ENCODE results near the gene MST1.

The MST1 gene

DNA sequence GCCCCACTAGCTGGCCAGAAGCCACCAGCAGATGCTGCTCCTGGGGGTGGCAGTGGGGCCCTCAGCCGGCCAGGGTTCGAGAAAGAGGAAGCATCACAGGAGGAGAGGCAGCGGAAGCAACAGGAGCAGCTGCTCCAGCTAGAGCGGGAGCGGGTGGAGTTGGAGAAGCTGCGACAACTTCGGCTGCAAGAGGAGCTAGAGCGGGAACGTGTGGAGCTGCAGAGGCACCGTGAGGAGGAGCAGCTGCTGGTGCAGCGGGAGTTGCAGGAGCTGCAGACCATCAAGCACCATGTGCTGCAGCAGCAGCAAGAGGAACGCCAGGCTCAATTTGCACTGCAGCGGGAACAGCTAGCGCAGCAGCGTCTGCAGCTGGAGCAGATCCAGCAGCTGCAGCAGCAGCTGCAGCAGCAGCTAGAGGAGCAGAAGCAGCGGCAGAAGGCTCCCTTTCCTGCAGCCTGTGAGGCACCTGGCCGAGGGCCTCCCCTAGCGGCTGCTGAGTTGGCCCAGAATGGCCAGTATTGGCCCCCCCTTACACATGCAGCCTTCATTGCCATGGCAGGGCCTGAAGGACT, 32.6 kb downstream of the MST1 start:
- no peak for DNase-seq (ENCODE audit: low read depth in 2 of 2)

GRCh38 chr3:49655731-49656285, 33.5 kb downstream of the MST1 start:
- no peak for DNase-seq (ENCODE audit: low read depth in 2 of 2)

GRCh38 chr3:49654955-49655556, 34.2 kb downstream of the MST1 start:
- DNase-seq (ENCODE audit: low read depth in 2 of 2) = no peak

DNA sequence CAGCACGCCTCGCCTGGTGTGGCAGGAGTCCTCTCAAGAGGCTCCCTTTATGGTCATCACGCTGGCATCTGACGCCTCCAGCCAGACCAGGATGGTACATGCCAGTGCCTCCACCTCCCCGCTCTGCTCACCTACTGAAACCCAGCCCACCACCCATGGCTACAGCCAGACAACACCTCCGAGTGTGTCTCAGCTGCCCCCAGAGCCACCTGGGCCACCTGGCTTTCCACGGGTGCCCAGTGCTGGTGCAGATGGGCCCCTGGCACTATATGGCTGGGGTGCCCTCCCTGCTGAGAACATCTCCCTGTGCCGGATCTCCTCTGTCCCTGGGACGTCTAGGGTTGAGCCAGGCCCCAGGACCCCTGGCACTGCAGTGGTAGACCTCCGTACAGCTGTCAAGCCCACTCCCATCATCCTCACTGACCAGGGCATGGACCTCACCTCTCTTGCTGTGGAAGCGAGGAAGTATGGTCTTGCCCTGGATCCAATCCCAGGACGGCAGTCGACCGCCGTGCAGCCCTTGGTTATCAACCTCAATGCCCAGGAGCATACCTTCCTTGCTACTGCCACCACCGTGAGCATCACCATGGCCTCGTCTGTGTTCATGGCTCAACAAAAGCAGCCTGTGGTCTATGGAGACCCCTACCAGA, 35.0 kb downstream of the MST1 start:
- no peak for DNase-seq (ENCODE audit: low read depth in 2 of 2)

GRCh38 chr3:49653621-49654020, 35.7 kb downstream of the MST1 start:
- DNase-seq (ENCODE audit: low read depth in 2 of 2) = no peak

DNA sequence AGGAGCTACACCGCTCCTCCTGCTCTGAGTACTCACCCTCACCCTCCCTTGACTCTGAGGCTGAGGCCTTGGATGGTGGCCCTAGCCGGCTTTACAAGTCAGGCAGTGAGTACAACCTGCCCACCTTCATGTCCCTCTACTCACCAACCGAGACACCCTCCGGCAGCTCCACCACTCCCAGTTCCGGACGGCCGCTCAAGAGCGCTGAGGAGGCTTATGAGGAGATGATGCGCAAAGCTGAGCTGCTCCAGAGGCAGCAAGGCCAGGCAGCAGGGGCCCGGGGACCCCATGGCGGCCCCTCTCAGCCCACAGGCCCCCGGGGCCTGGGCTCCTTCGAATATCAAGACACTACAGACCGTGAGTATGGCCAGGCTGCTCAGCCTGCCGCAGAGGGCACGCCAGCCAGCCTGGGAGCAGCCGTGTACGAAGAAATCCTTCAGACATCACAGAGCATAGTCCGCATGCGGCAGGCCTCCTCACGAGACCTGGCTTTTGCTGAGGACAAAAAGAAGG, 36.3 kb downstream of the MST1 start:
- DNase-seq (ENCODE audit: low read depth in 2 of 2) = no peak

DNA sequence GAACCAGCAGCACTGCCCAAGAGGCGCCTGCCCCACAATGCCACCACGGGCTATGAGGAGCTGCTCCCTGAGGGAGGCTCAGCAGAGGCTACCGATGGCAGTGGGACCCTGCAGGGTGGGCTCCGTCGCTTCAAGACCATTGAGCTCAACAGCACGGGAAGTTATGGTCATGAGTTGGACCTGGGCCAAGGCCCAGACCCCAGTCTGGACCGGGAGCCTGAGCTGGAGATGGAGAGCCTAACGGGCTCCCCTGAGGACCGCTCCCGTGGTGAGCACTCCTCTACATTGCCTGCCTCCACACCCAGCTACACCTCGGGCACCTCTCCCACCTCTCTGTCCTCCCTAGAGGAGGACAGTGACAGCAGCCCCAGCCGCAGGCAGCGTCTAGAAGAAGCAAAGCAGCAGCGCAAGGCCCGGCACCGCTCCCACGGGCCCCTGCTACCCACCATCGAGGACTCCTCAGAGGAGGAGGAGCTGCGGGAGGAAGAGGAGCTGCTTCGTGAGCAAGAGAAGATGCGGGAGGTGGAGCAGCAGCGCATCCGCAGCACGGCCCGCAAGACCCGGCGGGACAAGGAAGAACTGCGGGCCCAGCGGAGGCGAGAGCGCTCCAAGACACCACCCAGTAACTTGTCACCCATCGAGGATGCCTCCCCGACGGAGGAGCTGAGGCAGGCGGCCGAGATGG, 36.9 kb downstream of the MST1 start:
- DNase-seq (ENCODE audit: low read depth in 2 of 2) = no peak

DNA sequence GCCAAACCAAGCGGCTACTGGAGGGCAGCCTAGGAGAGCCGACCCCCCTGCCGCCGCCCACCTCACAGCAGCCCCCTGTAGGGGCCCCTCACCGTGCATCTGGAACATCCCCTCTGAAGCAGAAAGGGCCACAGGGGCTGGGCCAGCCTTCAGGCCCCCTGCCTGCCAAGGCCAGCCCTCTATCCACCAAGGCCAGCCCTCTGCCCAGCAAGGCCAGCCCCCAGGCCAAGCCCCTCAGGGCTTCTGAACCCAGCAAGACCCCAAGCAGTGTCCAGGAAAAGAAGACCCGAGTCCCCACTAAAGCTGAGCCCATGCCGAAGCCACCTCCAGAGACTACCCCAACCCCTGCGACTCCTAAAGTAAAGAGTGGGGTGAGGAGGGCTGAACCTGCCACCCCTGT, 38.6 kb downstream of the MST1 start:
- no peak for DNase-seq (ENCODE audit: low read depth in 2 of 2)

GRCh38 chr3:49650177-49650576, 39.1 kb downstream of the MST1 start:
- DNase-seq (ENCODE audit: low read depth in 2 of 2) = no peak

GRCh38 chr3:49649576-49649975, 39.7 kb downstream of the MST1 start:
- DNase-seq (ENCODE audit: low read depth in 2 of 2) = no peak

- DNase-seq (ENCODE audit: low read depth in 2 of 2) = no peak
Measured at GRCh38 chr3:49648354-49649019, 40.8 kb downstream of the MST1 start.

GRCh38 chr3:49647741-49648140, 41.5 kb downstream of the MST1 start:
- no peak for DNase-seq (ENCODE audit: low read depth in 2 of 2)

DNA sequence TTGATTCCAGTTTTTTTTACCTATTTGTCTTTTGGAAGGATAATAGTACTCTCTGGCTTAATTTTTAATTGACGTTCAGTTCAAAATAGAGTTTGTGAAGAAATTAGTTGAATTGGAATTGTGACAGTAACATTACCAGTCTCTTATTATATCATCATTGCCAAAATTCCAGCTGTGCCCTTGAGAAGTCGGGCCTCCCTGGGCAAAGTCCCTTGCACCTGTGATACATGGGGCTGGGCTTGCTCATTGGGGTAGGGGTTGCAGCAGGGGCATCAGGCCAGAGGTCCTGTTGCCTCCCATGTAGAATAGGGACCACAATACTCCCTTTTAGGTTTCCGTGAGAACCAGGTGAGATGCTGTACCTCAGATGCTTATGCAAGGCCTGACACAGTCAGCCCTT, 43.0 kb downstream of the MST1 start:
- no peak for DNase-seq (ENCODE audit: low read depth in 2 of 2)

GRCh38 chr3:49644684-49645083, 44.6 kb downstream of the MST1 start:
- no peak for DNase-seq (ENCODE audit: low read depth in 2 of 2)

GRCh38 chr3:49642708-49643145, 46.5 kb downstream of the MST1 start:
- no peak for DNase-seq (ENCODE audit: low read depth in 2 of 2)

- no peak for DNase-seq (ENCODE audit: low read depth in 2 of 2)
Measured at GRCh38 chr3:49641921-49642707, 47.2 kb downstream of the MST1 start.

GRCh38 chr3:49641292-49641691, 48.0 kb downstream of the MST1 start:
- no peak for DNase-seq (ENCODE audit: low read depth in 2 of 2)

- no peak for DNase-seq (ENCODE audit: low read depth in 2 of 2)
Measured at GRCh38 chr3:49639551-49639950, 49.7 kb downstream of the MST1 start.

DNA sequence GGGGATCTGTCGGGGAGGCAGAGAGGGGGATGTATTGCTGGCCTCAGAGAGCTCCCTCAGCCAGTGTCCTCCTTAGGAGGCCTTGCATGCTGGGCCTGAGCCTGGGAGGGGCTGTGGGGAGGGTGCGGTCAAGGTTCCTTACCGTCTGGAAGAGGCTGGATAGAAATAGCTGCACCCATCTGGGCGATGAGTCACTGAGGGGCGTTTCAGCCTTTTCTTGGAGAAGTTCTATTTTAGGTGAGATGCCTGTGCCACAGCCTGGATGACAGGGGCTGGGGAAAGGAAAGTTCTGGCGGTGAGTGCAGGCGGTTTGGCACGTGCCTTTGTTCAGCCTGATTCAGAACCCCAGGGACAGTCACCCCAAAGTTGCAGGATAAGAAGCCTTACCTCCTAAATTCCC, 50.8 kb downstream of the MST1 start:
- no peak for DNase-seq (ENCODE audit: low read depth in 2 of 2)

DNA sequence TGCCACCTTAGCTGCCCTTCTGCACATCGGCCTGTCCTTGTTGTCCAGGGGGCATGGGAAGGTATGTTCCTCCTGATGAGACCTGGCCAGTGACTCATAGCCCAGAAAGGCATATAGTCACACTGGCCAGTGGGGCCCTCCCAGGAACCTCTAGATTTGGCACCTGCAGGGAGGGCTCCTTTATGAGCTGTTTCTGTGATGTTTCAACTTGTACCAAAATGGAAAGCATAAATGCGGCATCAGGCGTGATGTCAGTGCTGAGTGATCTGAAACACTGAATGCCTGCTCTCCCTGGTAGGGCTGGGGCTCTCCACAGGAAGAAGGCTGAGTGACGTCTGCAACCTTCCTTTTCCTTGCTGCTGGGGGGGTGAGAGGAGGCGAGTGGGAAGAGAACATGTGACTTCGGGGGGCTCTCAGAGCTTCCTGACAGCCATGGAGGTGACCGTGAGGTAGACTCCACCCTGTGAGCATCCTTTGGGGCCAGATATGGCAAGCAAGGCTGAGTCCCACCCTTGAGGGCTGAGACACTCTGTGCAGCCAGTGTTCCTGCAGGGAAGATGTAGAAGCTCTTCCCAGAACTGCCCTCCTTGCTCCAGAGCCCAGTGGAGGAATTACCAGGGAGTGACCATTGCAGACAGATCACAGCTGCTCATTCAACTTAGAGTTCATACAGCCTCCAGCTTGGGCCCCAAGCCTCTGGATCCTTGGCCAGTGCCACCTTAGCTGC, 52.2 kb downstream of the MST1 start:
- DNase-seq (ENCODE audit: low read depth in 2 of 2) = no peak

All from stimulated activated CD4-positive, alpha-beta T cell treated with anti-CD3 and anti-CD28 coated beads, Interleukin-4, amount 100 ng/mL, for 48 hours (primary cell).